GM21390 (cell line): ENCODE measurements around the gene ROPN1B.
"Not testable (repeated sequence)": the region's sequence is repeated elsewhere in the genome, so short reads cannot be mapped to it uniquely, and the experiment has no call there.

Source experiments
- ATAC-seq: cut with Tn5 transposase; IDR thresholded peaks from one replicate; pipeline ENCODE4 v1.9.1; 2021; ENCODE audit not compliant: unreplicated experiment

The ROPN1B gene

DNA sequence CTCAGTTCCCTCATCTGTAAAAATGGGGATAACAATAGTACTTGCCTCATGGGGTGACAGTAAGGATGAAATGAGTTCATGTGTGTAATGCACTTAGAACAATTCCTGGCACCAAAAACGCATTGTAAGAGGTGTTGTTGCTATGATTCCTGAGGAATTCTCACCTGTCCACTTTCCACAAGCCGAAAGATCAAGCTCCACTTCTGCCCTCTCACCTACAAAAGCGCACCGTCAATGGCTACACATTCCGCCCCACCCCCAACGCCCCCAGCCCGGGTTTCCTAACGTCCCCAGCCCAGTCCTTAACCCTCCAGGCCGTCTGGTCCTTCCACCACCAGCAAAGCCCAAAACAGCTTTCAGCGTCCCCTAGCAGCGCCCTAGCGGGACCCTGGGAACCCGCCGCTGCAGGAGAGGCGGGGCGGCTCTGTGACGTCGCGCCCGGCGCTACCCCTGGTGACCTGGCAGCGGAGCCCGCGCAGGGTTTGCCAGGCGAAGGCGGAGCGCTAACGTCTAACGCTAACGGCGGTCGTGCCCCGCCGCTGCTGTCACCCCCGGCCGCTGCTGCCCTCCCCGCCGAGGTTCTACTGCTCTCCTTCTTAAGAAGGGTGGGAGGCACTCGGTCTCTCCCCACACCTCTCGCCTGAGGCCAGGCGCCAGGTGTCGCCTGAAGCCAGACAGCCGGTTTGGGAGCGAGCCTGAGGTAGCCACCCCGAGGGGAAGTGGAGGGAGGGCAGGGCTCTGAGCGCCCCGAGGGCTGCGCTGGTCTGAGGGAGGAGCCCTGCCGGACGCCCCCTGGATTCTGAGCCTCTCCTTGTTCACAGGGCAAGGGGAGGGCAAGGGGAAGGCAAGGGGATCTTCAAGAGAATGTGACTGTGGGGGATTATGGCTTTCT lies at the start of gene ROPN1B:
Gene ROPN1B (plus strand): TSS at position 478 of the 892 bp plus-strand sequence. CDS start 2,877 bp downstream, outside the sequence.
- not testable (repeated sequence) for ATAC-seq

DNA sequence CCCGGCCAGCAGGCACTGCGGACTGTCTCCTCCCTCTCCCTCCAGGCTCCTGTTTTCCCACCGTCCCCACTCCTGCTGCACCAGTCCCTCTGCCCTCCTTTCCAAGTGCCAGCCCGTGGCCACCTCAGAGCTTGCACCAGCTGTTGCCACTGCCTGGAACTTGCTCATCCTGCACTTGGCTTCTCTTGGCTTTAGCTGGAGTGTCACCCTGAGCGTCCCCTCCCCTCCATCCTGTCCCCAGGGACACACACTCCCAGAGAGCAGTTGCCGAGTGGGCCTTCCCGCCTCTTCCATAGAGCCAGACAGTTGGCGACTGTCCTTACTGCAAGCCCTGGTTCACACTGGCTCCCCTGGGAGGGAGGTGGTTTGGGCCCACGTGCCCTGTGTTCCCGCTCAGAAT lies 48.8 kb upstream of the ROPN1B start:
- ATAC-seq, result not testable (repeated sequence)

DNA sequence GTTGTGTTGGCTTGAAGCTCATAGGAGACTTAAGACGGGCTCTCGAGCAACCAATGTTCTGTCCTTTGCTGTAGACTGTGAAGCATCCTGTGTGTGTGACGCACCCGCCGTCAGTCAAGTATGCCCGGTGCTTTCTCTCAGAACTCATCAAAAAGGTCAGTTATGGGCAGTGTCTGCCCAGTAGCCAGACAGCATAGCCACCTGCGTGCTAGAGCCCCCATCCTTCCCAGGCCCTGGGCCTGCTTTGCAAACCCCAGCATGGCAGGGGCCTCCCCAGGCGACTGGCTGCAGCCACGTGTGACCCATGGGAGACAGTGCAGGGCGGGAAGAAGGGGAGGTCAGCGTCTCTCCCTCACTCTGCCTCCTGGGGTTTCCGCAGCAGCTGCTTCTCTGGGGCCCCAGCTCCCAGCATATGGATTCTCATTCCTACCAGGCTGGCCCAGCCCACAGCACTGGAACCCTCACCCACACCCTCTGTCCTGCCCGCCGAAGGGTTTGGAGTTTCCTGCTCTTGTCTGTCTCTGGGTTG lies 48.2 kb upstream of the ROPN1B start:
- ATAC-seq, result not testable (repeated sequence)

DNA sequence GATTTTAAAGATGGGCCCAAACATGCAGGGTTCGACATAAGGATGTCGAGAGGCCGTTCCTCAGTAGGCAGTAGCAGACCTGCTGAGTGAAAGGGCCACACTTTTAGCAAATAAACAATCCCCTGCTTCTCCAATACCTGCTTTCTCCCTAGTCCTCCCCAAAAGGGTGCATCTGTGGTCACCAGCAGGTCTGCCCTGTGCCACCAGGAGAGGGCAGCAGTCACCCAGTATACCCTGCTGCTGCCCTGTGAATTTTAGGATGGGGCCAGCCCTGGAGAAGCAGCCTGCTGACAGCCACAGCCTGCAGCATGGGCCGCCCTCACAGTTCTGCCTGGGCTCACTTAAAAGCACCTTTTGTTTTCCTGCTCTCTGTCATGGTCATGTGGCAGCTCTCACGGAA lies 47.3 kb upstream of the ROPN1B start:
- not testable (repeated sequence) for ATAC-seq

DNA sequence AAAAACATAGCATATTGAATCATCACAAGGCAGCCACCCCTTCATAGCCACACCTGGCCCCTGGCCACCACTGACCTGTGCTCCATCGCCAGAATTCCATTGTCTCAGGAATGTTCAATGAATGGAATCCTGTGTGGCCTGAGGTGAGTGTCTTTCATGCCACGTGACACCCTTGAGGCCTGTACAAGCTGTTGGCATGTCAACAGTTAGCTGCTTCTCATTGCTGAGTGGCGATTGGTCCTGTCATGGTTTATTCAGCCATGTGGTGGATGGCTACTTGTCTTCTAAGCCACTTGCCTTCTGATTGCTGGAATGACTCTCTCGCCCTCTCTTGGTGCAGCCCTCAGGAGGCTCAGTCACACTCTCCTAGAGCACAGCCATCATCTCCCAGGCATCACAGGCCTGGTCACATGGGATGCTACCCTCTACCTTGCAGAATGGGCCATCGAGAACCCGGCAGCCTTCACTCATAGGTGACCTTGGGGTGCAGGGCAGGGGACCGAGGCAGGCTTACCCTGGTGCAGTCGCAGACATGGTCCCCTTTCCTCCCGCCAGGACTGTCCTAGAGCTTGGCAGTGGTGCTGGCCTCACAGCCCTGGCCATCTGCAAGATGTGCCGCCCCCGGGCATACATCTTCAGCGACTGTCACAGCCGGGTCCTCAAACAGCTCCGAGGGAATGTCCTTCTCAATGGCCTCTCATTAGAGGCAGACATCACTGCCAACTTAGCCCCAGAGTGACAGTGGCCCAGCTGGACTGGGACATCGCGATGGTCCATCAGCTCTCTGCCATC lies 45.5 kb upstream of the ROPN1B start:
- not testable (repeated sequence) for ATAC-seq

DNA sequence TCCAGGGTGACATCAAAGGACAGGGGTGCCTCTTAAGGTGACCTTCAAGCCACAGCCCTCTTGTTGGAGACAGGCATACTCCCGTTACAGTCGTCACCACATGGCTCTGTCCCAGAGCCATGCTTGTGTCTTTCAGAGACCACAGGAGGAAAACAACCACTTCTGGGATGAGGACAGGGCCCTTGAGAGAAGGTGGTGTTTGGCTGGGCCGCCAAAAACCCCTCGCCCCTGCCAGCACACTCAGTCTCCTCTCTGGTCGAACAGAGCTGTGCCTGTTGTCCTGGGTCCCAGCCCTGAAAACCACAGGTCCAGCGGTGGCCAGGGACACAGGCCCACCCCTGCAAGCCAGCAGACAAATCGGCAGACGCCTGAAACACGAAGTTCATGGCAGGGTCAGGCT lies 44.7 kb upstream of the ROPN1B start:
- not testable (repeated sequence) for ATAC-seq

DNA sequence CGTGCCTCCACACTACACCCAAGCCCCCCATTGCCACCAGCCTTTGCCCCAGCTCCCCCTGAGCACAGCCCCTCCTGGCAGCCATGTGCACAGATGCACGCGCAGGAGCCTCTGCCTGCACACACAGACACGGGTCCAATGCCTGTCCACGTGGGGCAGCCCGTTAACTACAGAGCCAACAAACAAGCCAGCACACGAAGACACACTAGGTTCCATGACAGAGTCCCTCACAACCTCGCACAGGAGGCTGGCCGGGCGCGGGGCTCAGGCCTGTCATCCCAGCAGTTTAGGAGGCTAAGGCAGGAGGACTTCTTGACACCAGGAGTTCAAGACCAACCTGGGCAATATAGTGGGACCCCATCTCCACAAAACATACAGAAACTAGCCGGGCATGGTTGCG lies 43.3 kb upstream of the ROPN1B start:
- ATAC-seq, result not testable (repeated sequence)

DNA sequence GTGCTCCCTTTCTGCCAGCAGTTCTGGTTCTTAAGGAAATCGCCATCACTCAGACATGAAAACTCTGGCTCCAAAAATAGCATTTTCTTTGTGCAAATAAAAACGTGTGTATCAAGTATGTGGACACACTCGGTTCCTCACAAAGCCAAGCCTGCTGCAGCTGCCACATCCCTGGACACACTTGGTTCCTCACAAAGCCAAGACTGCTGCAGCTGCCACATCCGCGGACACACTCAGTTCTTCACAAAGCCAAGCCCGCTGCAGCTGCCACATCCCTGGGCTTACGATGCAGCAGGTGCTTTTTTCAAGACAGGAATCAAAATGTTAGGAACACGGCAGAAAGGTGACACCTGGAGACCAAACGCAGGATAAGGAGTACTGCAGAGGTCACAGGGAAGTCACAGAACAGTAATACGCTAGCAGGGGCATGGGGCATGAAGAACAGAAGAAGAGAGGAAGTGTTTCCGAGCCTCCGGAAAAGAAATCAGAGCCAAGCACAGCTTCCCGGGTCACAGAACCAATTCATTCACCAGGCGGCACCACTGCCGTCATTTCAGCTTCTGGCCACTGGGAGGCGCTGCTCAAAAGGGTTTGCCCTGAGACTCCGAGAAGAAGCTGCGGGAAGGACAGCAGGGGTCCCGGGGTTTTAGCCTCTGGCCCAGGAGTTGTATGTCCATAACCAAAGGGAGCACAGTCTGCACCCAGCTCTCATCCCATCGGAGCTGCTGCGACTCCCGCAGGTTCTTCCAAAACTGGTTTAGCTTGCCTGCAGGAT lies 40.0 kb upstream of the ROPN1B start:
- ATAC-seq, result not testable (repeated sequence)

DNA sequence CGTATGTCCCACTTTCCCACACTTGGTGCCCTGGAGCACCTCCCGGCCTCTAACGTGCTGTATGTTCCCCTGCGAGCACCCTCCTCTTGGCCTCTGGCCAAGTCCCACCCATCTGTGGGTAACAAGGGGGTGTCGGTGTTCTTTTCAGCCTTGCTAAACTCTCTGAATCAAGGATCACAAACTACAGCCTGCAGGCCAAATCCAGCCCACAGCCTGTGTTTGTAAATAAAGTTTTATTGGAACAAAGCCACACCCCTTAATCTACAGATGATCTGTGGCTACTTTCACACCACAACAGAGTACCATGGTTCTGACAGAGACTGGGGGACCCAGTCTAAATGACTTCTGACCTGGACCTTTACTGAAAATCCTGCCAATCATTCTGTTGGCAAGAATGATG lies 39.2 kb upstream of the ROPN1B start:
- ATAC-seq, result not testable (repeated sequence)

DNA sequence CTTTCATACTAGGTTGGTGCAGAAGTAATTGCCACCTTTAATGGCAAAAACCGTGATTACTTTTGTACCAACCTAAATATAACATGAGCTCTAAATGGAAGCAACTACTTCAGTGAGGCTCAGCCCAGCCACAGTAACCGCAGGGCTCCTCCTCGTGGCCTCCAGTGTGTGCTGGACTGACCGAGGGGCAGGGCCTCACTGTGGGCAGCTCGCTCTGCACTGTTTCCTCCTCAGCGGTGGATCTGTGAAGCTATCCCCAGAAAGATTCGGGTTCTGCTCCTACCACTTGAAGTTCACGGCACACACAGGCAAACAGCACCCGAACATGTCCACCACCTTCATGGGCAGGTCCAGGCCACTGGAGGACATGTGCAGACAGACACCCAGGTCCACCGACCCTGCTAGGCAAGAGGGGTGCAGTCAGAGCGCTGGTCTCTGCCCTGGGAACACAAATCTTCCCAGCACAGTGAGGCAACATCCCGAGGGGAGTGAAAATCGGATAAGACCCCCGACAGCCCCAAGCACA lies 37.6 kb upstream of the ROPN1B start:
- not testable (repeated sequence) for ATAC-seq

DNA sequence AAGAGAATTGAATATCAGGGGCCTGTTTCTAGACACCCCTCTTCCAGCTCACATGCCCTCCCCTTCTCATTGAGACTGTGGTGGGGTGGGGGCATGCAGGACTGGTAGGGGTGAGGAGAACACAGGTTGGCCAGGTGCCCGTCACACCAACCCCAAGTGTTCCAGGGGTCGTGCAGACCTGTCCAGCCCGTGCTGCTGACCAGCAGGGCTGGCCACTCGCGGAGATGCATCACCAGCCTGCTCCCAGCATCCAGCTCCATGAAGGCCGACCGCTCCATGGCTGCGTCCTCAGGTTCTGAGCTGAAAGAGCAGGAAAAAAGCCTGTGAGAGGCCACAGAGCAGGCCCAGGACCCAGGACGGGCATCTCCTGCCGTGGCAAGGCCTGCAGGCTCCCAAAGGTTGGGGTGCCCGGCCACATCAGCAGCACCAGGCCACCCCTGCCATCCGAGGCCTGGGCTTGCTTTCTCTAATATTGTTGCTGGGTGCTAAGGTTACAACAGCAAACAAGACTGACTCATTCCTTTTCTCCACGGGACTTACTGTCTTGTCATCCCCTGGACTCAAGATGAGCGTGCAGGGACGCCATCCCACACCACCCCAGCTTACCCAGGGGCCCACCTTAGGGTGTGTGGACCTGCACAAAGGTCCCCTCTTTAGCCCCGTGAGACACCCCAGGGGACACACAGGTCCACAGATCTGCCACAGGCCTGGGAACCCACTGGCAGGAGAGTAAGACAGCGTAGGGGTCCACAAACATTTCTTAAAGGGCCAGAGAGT lies 35.4 kb upstream of the ROPN1B start:
- ATAC-seq, result not testable (repeated sequence)

DNA sequence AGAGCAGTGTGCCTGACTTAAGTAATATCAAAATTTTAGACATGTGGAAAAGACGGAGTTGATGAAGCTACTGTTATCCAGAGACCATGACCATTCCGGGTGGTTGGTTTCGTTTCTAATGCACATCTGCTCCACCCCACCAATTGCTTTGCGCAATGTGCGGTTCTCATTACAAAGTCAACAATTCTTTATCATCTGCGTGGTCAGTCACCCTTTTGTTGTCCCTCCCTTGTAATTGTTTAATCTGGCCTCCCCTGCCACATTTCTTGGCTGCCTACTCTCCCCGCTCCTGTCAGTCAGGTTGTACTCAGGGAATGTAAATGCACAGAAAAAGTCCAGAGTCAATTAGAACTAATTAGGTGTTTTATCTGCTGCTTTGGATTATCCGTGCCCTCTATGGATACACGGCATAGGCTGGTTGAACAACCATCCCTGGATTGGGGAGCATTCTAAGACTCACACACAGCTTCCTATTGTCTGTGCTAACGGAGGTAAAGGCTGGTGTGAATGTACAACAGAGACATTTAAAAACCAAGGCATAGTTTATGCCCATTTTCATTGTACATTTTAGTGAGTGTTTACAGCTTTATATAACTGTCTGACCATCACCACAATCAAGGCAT lies 33.6 kb upstream of the ROPN1B start:
- not testable (repeated sequence) for ATAC-seq

DNA sequence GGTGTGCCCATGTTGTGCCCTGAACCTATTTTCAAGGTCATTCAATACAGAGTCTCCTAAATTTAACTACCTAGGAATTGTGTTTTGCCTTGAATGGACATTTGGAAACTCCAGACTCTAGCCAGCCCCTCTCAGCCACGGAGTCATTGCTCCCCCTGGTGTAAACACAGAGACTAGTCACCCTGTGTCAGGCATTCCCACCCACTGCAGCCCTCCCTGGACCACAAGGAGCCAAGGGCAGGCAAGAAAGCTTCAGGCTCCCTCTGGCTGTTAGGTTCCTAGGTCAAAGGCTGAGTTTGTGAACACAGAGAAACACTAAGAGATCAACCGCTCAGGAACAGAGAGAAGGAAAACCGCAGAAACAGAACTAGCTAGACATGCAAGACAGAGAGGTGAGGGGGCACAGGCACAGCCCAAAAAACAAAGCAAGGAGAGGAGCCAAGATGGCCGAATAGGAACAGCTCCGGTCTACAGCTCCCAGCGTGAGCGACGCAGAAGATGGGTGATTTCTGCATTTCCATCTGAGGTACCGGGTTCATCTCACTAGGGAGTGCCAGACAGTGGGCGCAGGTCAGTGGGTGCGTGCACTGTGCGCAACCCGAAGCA lies 32.7 kb upstream of the ROPN1B start:
- ATAC-seq, result not testable (repeated sequence)

DNA sequence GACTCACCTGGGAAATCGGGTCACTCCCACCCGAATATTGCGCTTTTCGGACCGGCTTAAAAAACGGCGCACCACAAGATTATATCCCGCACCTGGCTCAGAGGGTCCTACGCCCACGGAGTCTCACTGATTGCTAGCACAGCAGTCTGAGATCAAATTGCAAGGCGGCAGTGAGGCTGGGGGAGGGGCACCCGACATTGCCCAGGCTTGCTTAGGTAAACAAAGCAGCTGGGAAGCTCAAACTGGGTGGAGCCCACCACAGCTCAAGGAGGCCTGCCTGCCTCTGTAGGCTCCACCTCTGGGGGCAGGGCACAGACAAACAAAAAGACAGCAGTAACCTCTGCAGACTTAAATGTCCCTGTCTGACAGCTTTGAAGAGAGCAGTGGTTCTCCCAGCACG lies 32.1 kb upstream of the ROPN1B start:
- not testable (repeated sequence) for ATAC-seq

DNA sequence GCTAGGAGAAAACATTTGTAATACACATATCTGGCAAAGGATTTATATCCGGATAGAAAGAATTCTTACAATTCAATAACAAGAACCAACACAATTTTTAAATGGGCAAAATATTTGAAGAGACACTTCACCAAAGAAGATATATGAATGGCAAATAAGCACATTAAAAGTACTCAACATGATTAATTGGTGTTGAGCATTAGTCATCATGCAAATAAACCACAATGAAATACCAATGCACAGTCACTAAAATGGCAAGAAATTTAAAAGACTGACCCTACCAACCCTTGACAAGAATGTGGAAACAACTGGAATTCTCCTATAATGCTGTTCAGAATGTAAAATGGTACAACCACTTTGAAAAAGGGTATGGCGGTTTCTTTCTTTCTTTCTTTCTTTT lies 21.2 kb upstream of the ROPN1B start:
- ATAC-seq, result not testable (repeated sequence)

DNA sequence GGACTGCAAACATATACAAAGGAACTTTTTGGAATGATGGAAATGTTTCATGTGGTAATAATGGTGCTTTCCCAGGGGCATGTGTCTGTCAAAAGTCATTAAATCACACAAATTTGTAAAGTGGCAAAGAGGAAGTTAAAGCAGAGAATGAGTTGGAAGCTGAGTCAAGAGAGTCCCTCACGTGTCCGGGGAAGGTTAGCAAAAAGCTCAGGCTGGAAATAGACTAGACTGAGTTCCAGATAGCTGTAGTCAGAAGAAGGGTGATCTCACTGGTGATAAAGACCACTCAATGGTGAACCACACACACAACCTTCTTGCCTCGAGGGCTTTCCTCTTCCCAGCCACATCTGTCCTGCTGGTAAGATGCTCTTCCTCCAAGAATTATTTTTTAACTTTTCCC lies 20.1 kb upstream of the ROPN1B start:
- ATAC-seq, result not testable (repeated sequence)

DNA sequence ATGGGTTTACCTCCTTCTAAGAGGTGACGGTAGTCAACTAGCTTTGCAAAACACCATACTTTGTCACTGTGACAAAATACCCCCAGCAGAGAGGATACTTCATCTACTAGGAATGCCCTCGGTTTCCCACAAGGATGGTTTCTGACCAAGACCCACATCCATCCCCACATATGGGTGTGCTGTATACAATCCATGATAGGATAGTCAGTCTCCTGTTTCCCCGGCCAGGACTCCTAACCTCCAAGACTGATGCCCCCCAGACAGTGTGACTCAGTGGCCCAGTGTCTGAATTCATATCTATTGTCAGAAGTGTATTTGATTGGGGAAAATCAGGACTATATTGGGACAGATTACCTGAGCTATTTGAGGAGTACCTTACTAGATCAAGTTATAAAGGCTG lies 17.8 kb upstream of the ROPN1B start:
- ATAC-seq, result not testable (repeated sequence)

DNA sequence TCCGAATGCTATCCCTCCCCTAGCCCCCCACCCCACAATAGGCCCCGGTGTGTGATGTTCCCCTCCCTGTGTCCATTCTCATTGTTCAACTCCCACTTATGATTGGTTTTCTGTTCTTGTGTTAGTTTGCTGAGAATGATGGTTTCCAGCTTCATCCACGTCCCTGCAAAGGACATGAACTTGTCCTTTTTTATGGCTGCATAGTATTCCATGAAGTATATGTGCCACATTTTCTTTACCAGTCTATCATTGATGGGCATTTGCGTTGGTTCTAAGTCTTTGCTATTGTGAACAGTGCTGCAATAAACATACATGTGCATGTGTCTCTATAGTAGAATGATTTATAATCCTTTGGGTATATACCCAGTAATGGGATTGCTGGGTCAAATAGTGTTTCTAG lies 12.0 kb upstream of the ROPN1B start:
- ATAC-seq, result not testable (repeated sequence)
